Heart left ventricle (tissue), 13 donors: ENCODE results near the gene KIRREL3.

ENCODE experiments used
- CTCF ChIP-seq, 12 donors: fragments of 200-600 bp; sonication (generic) in 4 of 12; IDR thresholded peaks; one replicate each; pipeline versions ENCODE4 v1.5.0 to v1.8.0; 2018 to 2022; ENCODE audit warnings: antibody characterized with exemption in 12 of 12, mild to moderate bottlenecking in 5 of 12
- POLR2A ChIP-seq, 2 donors: fragments of 450-650 bp; IDR thresholded peaks; one replicate each; pipeline ENCODE4 v1.6.1; 2017; ENCODE audit warnings: antibody characterized with exemption in 2 of 2, mild to moderate bottlenecking in 2 of 2, moderate library complexity in 2 of 2
- donor health status: ischemic (EF 13 %, LVEDD 7.1; RV severe dilation, severe dysfunction).
- donor health status: DM: no; HTN: yes; CAD: no.
- donor health status: DM: no; HTN: no; CAD: no.
- donor health status: ischemic (EF 25% LVEDD 6.9; RV normal size, moderate dysfunction).
- donor health status: ischemic (EF 25% LVEDD 5.7; RV mildly dilated, moderate dysfunction).
- donor health status: ischemic (EF 35%, LVEDD 5.7; RV mildly dilated, moderate dysfunction).
- donor health status: nonischemic (EF 11% LVEDD 7.7; RV severe dilation, severe dysfunction).
- donor health status: DM: yes; HTN: yes; CAD: no.
- donor health status: PGD.
- donor health status: ischemic (EF 29% LVEDD 5.4; RV normal size, mild dysfunction).
- donor health status: nonischemic (EF 23%, LVEDD 6.1; RV moderate dilation, normal function).

GRCh38 chr11:126518972-126519690 lies 481.4 kb downstream of the KIRREL3 start:
- TF ChIP-seq CTCF (IDR thresholded peaks at IDR 0.05) (no peak), POLR2A (IDR thresholded peaks at IDR 0.05) (no peak)
